Lung (tissue), 12 donors: ENCODE results near the gene PPIE. TPM values are rescaled to one million over a fixed set of nuclear protein-coding genes. Genes with fewer than 3 reads are reported as not detected.

ENCODE experiments used
- ATAC-seq: fragments of 200-7000 bp; cut with Tn5 transposase; one replicate; pipeline ENCODE4 v1.9.1; 2020; ENCODE audit warnings: moderate number of reproducible peaks; ENCODE audit not compliant: insufficient read depth, low FRiP score
- DNase-seq, 3 donors: peaks; one replicate each; pipeline ENCODE4 v3.0.0-alpha.2; 2013 to 2017
- H3K27ac ChIP-seq, 2 donors: one replicate each; pipeline ENCODE4 v1.5.1; 2013; ENCODE audit warnings: mild to moderate bottlenecking in 2 of 2, moderate library complexity in 2 of 2, control low read depth in 1 of 2, inconsistent platforms in 1 of 2, low read depth in 1 of 2, low read length in 1 of 2
- H3K27me3 ChIP-seq, 3 donors: one replicate each; pipeline ENCODE4 v1.5.1; 2013; ENCODE audit warnings: low read length in 2 of 3; ENCODE audit not compliant: control insufficient read depth in 3 of 3, insufficient read depth in 3 of 3
- H3K36me3 ChIP-seq, 4 donors: one replicate each; pipeline ENCODE4 v1.5.1; 2013; ENCODE audit warnings: low read length in 4 of 4, mild to moderate bottlenecking in 1 of 4, moderate library complexity in 1 of 4; ENCODE audit not compliant: control insufficient read depth in 4 of 4, insufficient read depth in 4 of 4
- H3K4me1 ChIP-seq, 5 donors: one replicate each; pipeline ENCODE4 v1.5.1; 2013; ENCODE audit warnings: low read length in 5 of 5, mild to moderate bottlenecking in 2 of 5, moderate library complexity in 1 of 5; ENCODE audit not compliant: control insufficient read depth in 5 of 5, insufficient read depth in 5 of 5
- H3K4me3 ChIP-seq: one replicate; pipeline ENCODE4 v1.5.1; 2013; ENCODE audit warnings: mild to moderate bottlenecking, control low read depth, moderate library complexity
- H3K9ac ChIP-seq, 2 donors: one replicate each; pipeline ENCODE4 v1.5.1; 2013; ENCODE audit warnings: low read length in 2 of 2, control low read depth in 1 of 2; ENCODE audit not compliant: insufficient read depth in 1 of 2
- H3K9me3 ChIP-seq, 4 donors: one replicate each; pipeline ENCODE4 v1.5.1; 2013; ENCODE audit warnings: low read length in 3 of 4, mild to moderate bottlenecking in 1 of 4, moderate library complexity in 1 of 4; ENCODE audit not compliant: control insufficient read depth in 4 of 4, insufficient read depth in 3 of 4
- WGBS, 2 donors: extraction: QIAGEN DNeasy Blood & Tissue Kit; methylation state at CpG; one replicate each; pipeline ENCODE4 v1.1.7; 2013; 5-methylcytosine and 5-hydroxymethylcytosine counted together
- polyA plus RNA-seq, 2 donors: library from polyadenylated mRNA; stranded (reverse); fragments of 200-250 nt; gene quantifications; one replicate each; pipeline ENCODE4 v1.2.1, GENCODE V29; 2013
- total RNA-seq, 2 donors: library from RNA; depleted of rRNA in 1 of 2; stranded (reverse); fragments of >200 nt in 1 of 2; gene quantifications; one replicate each; pipeline ENCODE4 v1.2.1, GENCODE V29; 2014 to 2021
- TF ChIP-seq, protein P1 (sequence below): IDR thresholded peaks from 2 replicates; pipeline ENCODE4 v1.5.1; 2012; ENCODE audit warnings: mild to moderate bottlenecking; ENCODE audit errors: control extremely low read depth, extremely low read depth
- donor health status: control.
- donor health status: control.
- donor health status: Bipolar disorder and iron deficiency.
- donor health status: healthy.
- donor health status: DM: yes; HTN: yes; CAD: no.

Gene PPIE
- total and polyA plus RNA-seq, 4 donors, result 30.5 to 55.5 (median 44.3) TPM

DNA sequence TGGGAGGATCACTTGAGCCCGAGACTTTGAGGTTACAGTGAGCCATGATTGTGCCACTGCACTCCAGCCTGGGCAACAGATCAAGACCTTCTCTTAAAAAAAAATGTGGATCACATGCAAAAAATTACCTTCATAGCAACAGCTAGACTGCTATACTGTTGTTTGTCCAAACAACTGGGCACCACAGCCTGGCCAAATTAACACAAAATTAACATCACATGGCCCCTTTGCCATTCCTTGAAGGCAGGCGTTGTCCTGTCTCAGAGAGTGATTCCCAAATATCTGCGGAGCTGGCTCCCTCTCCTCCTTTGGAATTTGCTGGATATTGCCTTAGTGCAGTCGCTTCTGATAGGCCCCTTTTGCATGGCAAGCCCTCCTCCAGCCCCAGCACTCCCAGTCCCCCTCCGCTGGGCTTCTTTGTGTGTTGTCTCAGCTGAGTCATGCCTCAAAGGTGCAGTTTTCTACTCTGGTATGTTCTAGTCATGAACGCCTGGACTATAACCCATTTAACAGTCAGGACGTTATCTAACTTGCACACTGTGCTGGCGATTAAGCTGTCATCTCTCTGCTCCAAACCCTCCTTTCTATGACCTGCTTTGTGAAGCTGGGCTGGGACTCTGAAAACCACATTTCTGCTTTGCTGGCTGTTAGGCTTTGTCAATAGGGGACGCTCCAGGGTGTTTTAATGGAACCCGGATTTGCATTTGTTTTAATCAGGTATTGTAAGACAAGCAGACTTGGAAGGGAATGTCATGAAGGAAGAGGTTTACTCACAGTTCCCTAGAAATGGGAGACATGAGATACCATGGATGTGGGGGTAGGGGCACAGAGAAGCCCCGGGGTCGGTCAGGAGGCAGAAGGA is 27.3 kb upstream of the PPIE start:
- no peak overlapping the region for H3K4me3 ChIP-seq
- TF ChIP-seq, protein P1, sequence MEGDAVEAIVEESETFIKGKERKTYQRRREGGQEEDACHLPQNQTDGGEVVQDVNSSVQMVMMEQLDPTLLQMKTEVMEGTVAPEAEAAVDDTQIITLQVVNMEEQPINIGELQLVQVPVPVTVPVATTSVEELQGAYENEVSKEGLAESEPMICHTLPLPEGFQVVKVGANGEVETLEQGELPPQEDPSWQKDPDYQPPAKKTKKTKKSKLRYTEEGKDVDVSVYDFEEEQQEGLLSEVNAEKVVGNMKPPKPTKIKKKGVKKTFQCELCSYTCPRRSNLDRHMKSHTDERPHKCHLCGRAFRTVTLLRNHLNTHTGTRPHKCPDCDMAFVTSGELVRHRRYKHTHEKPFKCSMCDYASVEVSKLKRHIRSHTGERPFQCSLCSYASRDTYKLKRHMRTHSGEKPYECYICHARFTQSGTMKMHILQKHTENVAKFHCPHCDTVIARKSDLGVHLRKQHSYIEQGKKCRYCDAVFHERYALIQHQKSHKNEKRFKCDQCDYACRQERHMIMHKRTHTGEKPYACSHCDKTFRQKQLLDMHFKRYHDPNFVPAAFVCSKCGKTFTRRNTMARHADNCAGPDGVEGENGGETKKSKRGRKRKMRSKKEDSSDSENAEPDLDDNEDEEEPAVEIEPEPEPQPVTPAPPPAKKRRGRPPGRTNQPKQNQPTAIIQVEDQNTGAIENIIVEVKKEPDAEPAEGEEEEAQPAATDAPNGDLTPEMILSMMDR, result no peak
- ATAC-seq (no peak), DNase-seq (no peak)
- no peaks in the 10 kb centered on the region for H3K9me3 ChIP-seq
- no peak overlapping the region for H3K27ac ChIP-seq
- no peaks in the 10 kb centered on the region for H3K36me3 ChIP-seq
- WGBS, 2 donors, result 80 to 88% methylated on average over 12 of the region's 12 CpGs
- no peaks in the 10 kb centered on the region for H3K4me1 ChIP-seq
- H3K27me3 ChIP-seq, result peaks cover 0 to 16% (median 9%) of the 10 kb centered on the region in 3 donors
- H3K9ac ChIP-seq, result no peak overlapping the region

DNA sequence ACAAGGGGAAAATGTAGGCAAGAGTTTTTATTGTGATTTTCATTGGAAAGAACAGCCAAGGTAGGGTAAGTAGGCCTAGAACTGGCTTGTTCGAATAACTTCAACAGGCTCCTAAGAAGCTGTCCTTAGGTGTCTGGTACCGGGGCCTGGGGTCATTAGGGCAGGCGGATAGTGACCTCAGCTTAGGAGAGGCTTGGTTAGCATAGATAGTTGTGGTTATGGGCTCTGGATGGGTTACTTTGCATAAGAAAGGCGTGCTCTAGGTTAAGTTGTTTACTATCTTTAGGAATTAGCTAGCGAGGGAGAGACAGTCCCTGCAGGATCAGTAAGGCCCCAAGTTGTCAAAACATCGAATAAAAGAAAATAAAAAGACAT is 26.7 kb upstream of the PPIE start:
- TF ChIP-seq, protein P1, result no peak
- DNase-seq, result no peak
- Histone ChIP-seq H3K27ac (no peak overlapping the region), H3K36me3 (no peaks in the 10 kb centered on the region), H3K4me1 (no peaks in the 10 kb centered on the region), H3K9ac (no peak overlapping the region), H3K9me3 (no peaks in the 10 kb centered on the region), H3K27me3 (peaks cover 0 to 19% (median 12%) of the 10 kb centered on the region in 3 donors), H3K4me3 (no peak overlapping the region)
- no peak for ATAC-seq
- WGBS, 2 donors, result 83 to 87% methylated on average over 6 of the region's 6 CpGs

DNA sequence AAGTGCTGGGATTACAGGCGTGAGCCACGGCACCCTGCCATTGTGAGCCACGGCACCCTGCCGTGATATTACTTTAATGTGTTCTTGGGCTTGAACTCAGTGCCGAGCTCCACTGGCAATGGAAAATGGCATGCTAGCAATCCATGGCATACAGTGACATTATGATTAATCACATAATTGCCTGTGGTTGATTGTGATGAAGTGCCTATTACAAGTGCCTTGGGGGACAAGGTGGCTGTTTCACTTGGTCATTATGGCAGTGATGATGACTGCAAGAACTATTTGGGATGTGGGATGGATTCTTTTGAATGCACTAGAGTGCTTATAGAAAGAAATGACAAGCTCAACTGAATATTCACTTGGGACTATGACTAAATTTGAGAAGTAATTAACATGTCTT is 25.1 kb upstream of the PPIE start:
- Histone ChIP-seq H3K4me3 (no peak overlapping the region), H3K27me3 (peaks cover 0 to 23% (median 22%) of the 10 kb centered on the region in 3 donors), H3K9me3 (no peaks in the 10 kb centered on the region), H3K9ac (no peak overlapping the region), H3K36me3 (no peaks in the 10 kb centered on the region), H3K4me1 (no peaks in the 10 kb centered on the region), H3K27ac (no peak overlapping the region)
- DNase-seq (no peak), ATAC-seq (no peak)
- 94 to 96% methylated on average over 5 of the region's 5 CpGs for WGBS, 2 donors
- TF ChIP-seq, protein P1, result no peak

DNA sequence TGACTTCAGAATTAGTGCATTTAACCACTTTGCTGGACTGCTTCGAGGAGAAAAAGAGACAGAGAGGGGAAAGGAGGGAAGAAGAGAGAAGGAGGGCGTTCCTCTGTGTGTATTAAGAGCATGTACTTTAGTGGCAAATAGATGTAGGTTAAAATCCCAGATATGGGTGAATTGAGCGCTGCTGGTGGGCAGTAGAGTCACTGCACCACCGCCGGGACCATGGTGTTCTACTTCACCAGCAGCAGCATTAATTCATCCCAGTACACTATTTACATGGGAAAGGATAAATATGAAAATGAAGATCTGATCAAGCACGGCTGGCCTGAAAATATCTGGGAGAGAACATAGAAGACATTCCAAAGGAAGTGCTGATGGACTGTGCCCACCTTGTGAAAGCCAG is 20.9 kb upstream of the PPIE start:
- Histone ChIP-seq H3K36me3 (no peaks in the 10 kb centered on the region), H3K9me3 (no peaks in the 10 kb centered on the region), H3K9ac (no peak overlapping the region), H3K27me3 (peaks cover 0 to 31% (median 30%) of the 10 kb centered on the region in 3 donors), H3K4me3 (no peak overlapping the region), H3K4me1 (no peaks in the 10 kb centered on the region), H3K27ac (no peak overlapping the region)
- 43 to 50% methylated on average over 6 of the region's 6 CpGs for WGBS, 2 donors
- DNase-seq (no peak), ATAC-seq (no peak)
- TF ChIP-seq, protein P1, result no peak
